H1 (cell line): ENCODE measurements around the gene NUS1. TPM values are rescaled to one million over a fixed set of nuclear protein-coding genes. Genes with fewer than 3 reads are reported as not detected.

Experiments used
- CTCF ChIA-PET: fragments of 300-600 bp; sonication (Branson Sonifier 250); formaldehyde crosslinking; loops from one replicate; lab custom pipeline; 2021; ENCODE audit not compliant: partially characterized antibody; lab: Charles Lee
- POLR2A ChIA-PET: fragments of 300-600 bp; sonication (Branson Sonifier 250); formaldehyde crosslinking; loops from one replicate; lab custom pipeline; 2021; ENCODE audit warnings: inconsistent platforms; ENCODE audit not compliant: partially characterized antibody; lab: Charles Lee
- DNase-seq, 2 experiments: peaks; one replicate each; pipeline versions ENCODE4 v3.0.0 to v3.0.0-alpha.2; 2010 to 2022; ENCODE audit warnings: low spot score in 2 of 2, low read depth in 1 of 2, mixed read lengths in 1 of 2
- FAIRE-seq: peaks from 2 replicates; lab custom pipeline; 2011; peaks lifted over from hg19 to GRCh38; lab: Jason Lieb, UNC
- H2AFZ ChIP-seq: 2 replicates; pipeline ENCODE4 v1.8.1; 2012; ENCODE audit warnings: low read length, inconsistent platforms
- H2AK5ac ChIP-seq: 2 replicates; pipeline ENCODE4 v1.6.1; 2013; ENCODE audit warnings: low read depth, low read length
- H2BK120ac ChIP-seq: replicated peaks from 2 replicates; pipeline ENCODE3; 2013; ENCODE audit warnings: low read depth, low read length, inconsistent platforms
- H2BK12ac ChIP-seq: 2 replicates; pipeline ENCODE4 v1.6.1; 2013; ENCODE audit warnings: low read depth, low read length
- H2BK15ac ChIP-seq: 2 replicates; pipeline ENCODE4 v1.6.1; 2013; ENCODE audit warnings: low read length
- H2BK20ac ChIP-seq: 2 replicates; pipeline ENCODE4 v1.6.1; 2013; ENCODE audit warnings: low read length
- H2BK5ac ChIP-seq: 2 replicates; pipeline ENCODE4 v1.6.1; 2013; ENCODE audit warnings: low read depth, low read length
- H3K14ac ChIP-seq: 2 replicates; pipeline ENCODE4 v1.6.1; 2013; ENCODE audit warnings: inconsistent platforms; ENCODE audit not compliant: insufficient read length
- H3K18ac ChIP-seq: 2 replicates; pipeline ENCODE4 v1.6.1; 2013; ENCODE audit warnings: low read length; ENCODE audit errors: extremely low read depth
- H3K23ac ChIP-seq: 2 replicates; pipeline ENCODE4 v1.6.1; 2013; ENCODE audit warnings: inconsistent platforms; ENCODE audit not compliant: insufficient read length
- H3K23me2 ChIP-seq: 2 replicates; pipeline ENCODE4 v1.6.1; 2013; ENCODE audit warnings: low read depth, low read length
- H3K27ac ChIP-seq: 2 replicates; pipeline ENCODE4 v1.6.1; 2011; ENCODE audit warnings: low read depth, low read length, inconsistent platforms
- H3K27me3 ChIP-seq, 4 experiments: replicated peaks in 1 of 4; 1 replicate in 1 of 4; 2 replicates in 3 of 4; pipeline versions ENCODE4 v1.6.1 to v1.8.1; 2011 to 2013; ENCODE audit warnings: low read length in 3 of 4, mild to moderate bottlenecking in 3 of 4, inconsistent platforms in 2 of 4, mixed read lengths in 2 of 4, moderate library complexity in 1 of 4; ENCODE audit not compliant: control insufficient read depth in 3 of 4, insufficient read depth in 3 of 4; ENCODE audit errors: extremely low read depth in 1 of 4
- H3K36me3 ChIP-seq, 4 experiments: 2 replicates each; pipeline versions ENCODE4 v1.6.1 to v1.8.1; 2011 to 2013; ENCODE audit warnings: mild to moderate bottlenecking in 4 of 4, low read length in 3 of 4, moderate library complexity in 2 of 4, control low read depth in 1 of 4, inconsistent platforms in 1 of 4; ENCODE audit not compliant: insufficient read depth in 4 of 4, control insufficient read depth in 2 of 4
- H3K4ac ChIP-seq: replicated peaks from 2 replicates; pipeline ENCODE3; 2013; ENCODE audit warnings: low read length, low read depth, mixed read lengths, inconsistent platforms; ENCODE audit not compliant: insufficient read length
- H3K4me1 ChIP-seq, 4 experiments: replicated peaks in 1 of 4; 1 replicate in 1 of 4; 2 replicates in 3 of 4; pipeline versions ENCODE4 v1.6.1 to v1.8.1; 2011 to 2013; ENCODE audit warnings: low read length in 3 of 4, inconsistent platforms in 2 of 4, mixed read lengths in 1 of 4; ENCODE audit not compliant: insufficient read depth in 4 of 4, control insufficient read depth in 3 of 4
- H3K4me2 ChIP-seq, 2 experiments: 2 replicates each; pipeline versions ENCODE4 v1.6.1 to v1.8.1; 2011 to 2013; ENCODE audit warnings: low read depth in 2 of 2, low read length in 2 of 2, control low read depth in 1 of 2, inconsistent platforms in 1 of 2, mild to moderate bottlenecking in 1 of 2; ENCODE audit not compliant: insufficient read depth in 1 of 2
- H3K4me3 ChIP-seq, 4 experiments: fragments of 200-600, 300-600 bp in 1 of 4; sonication (generic), shearing (Covaris generic), sonication (Bioruptor Twin) in 1 of 4; 2 replicates each; pipeline versions ENCODE4 v1.5.1 to v1.8.1; 2011 to 2016; ENCODE audit warnings: low read length in 4 of 4, low read depth in 3 of 4, control low read depth in 2 of 4, inconsistent platforms in 2 of 4, mild to moderate bottlenecking in 2 of 4, mixed read lengths in 1 of 4, moderate library complexity in 1 of 4; ENCODE audit not compliant: insufficient read depth in 2 of 4; ENCODE audit errors: extremely low read depth in 1 of 4
- H3K56ac ChIP-seq: replicated peaks from 2 replicates; pipeline ENCODE3; 2013; ENCODE audit warnings: low read depth, mild to moderate bottlenecking, mixed read lengths, low read length, inconsistent platforms; ENCODE audit not compliant: insufficient read length
- H3K79me1 ChIP-seq: 2 replicates; pipeline ENCODE4 v1.6.1; 2013; ENCODE audit warnings: low read depth, low read length, control low read depth
- H3K79me2 ChIP-seq, 2 experiments: 2 replicates each; pipeline versions ENCODE4 v1.6.1 to v1.8.1; 2012 to 2013; ENCODE audit warnings: low read length in 2 of 2, mild to moderate bottlenecking in 2 of 2, inconsistent platforms in 1 of 2; ENCODE audit not compliant: insufficient read depth in 2 of 2, control insufficient read depth in 1 of 2
- H3K9ac ChIP-seq, 4 experiments: replicated peaks in 1 of 4; 1 replicate in 1 of 4; 2 replicates in 3 of 4; pipeline versions ENCODE4 v1.6.1 to v1.8.1; 2011 to 2013; ENCODE audit warnings: low read depth in 3 of 4, low read length in 3 of 4, control low read depth in 2 of 4, mild to moderate bottlenecking in 2 of 4, moderate library complexity in 2 of 4, inconsistent platforms in 1 of 4; ENCODE audit errors: extremely low read depth in 1 of 4
- H3K9me3 ChIP-seq, 2 experiments: 2 replicates each; pipeline versions ENCODE4 v1.6.1 to v1.8.1; 2012 to 2013; ENCODE audit warnings: mild to moderate bottlenecking in 2 of 2, moderate library complexity in 2 of 2, control low read depth in 1 of 2, inconsistent platforms in 1 of 2, low read depth in 1 of 2, low read length in 1 of 2, mixed read lengths in 1 of 2; ENCODE audit not compliant: insufficient read depth in 2 of 2
- H4K20me1 ChIP-seq, 2 experiments: replicated peaks in 1 of 2; 2 replicates each; pipeline versions ENCODE3 to v1.8.1; 2011 to 2013; ENCODE audit warnings: inconsistent platforms in 2 of 2, low read length in 2 of 2, mild to moderate bottlenecking in 1 of 2; ENCODE audit not compliant: insufficient read depth in 2 of 2, control insufficient read depth in 1 of 2
- H4K5ac ChIP-seq: 2 replicates; pipeline ENCODE4 v1.6.1; 2013; ENCODE audit warnings: low read length, low read depth, mixed read lengths, inconsistent platforms; ENCODE audit not compliant: insufficient read length
- H4K8ac ChIP-seq: 2 replicates; pipeline ENCODE4 v1.8.0; 2013; ENCODE audit warnings: mild to moderate bottlenecking, moderate library complexity, low read length, inconsistent platforms; ENCODE audit not compliant: insufficient read depth; ENCODE audit errors: extremely low read depth
- H4K91ac ChIP-seq: replicated peaks from 2 replicates; pipeline ENCODE3; 2013; ENCODE audit warnings: low read length, mixed read lengths, inconsistent platforms; ENCODE audit not compliant: insufficient read length
- CBX8 ChIP-seq: fragments of 300-800, 300-1000 bp; sonication (generic); IDR thresholded peaks from 2 replicates; pipeline ENCODE4 v1.7.1; 2016; ENCODE audit warnings: low read depth, low read length, borderline replicate concordance
- CREB1 ChIP-seq: IDR thresholded peaks from 2 replicates; pipeline ENCODE4 v1.6.1; 2012; ENCODE audit warnings: inconsistent platforms
- EGR1 ChIP-seq: IDR thresholded peaks from 2 replicates; pipeline ENCODE4 v1.6.1; 2011; ENCODE audit warnings: low read depth, low read length, borderline replicate concordance
- EZH2 ChIP-seq: fragments of 200-600 bp; sonication (generic); IDR thresholded peaks from 2 replicates; pipeline ENCODE4 v1.7.1; 2012; ENCODE audit warnings: low read depth, mild to moderate bottlenecking, moderate library complexity, low read length, inconsistent platforms; ENCODE audit not compliant: severe bottlenecking
- HDAC6 ChIP-seq: IDR thresholded peaks from one replicate; pipeline ENCODE4 v1.7.1; 2012; ENCODE audit warnings: low read depth, mild to moderate bottlenecking, inconsistent platforms, low read length, moderate library complexity
- JUN ChIP-seq: IDR thresholded peaks from 2 replicates; pipeline ENCODE4 v1.6.1; 2011; ENCODE audit warnings: low read depth, mild to moderate bottlenecking, improper control_type of control experiment, low read length
- KDM5A ChIP-seq: fragments of 200-600 bp; IDR thresholded peaks from 2 replicates; pipeline ENCODE4 v1.7.1; 2012; ENCODE audit warnings: mild to moderate bottlenecking, low read length, inconsistent platforms, mixed read lengths
- POLR2AphosphoS5 ChIP-seq: IDR thresholded peaks from 2 replicates; pipeline ENCODE4 v1.6.1; 2011; ENCODE audit warnings: low read depth, low read length
- RFX5 ChIP-seq: IDR thresholded peaks from 2 replicates; pipeline ENCODE4 v1.6.1; 2011; ENCODE audit warnings: low read depth, low read length, improper control_type of control experiment, borderline replicate concordance
- SIN3A ChIP-seq, 2 experiments: IDR thresholded peaks in 1 of 2; conservative IDR thresholded peaks in 1 of 2; 2 replicates each; pipeline ENCODE4 v1.6.1; 2011 to 2012; ENCODE audit warnings: low read length in 2 of 2, improper control_type of control experiment in 1 of 2, low read depth in 1 of 2, mild to moderate bottlenecking in 1 of 2
- WGBS, 2 experiments: shearing (Covaris generic) in 1 of 2; methylation state at CpG; one replicate each; pipeline versions ENCODE4 v1.1.6 to v1.1.7; 2013 to 2015; ENCODE audit warnings: low lambda C conversion rate in 2 of 2, mixed read lengths in 2 of 2, inconsistent platforms in 1 of 2, low coverage in 1 of 2, missing lambda C conversion rate in 1 of 2; ENCODE audit not compliant: insufficient replicate concordance in 2 of 2, insufficient coverage in 1 of 2, insufficient read length in 1 of 2; ENCODE audit errors: extremely low coverage in 1 of 2, missing lambda C conversion rate in 1 of 2; 5-methylcytosine and 5-hydroxymethylcytosine counted together
- polyA plus RNA-seq, 7 experiments: library from polyadenylated mRNA; depleted of rRNA in 3 of 7; stranded (reverse) in 5 of 7; unstranded in 2 of 7; fragments of >200 nt in 5 of 7; fragments of 200-250 nt in 2 of 7; gene quantifications; 1 replicate in 5 of 7; 2 replicates in 1 of 7; 4 replicates in 1 of 7; pipeline versions ENCODE4 v1.2.1 to v1.2.3, GENCODE V29; 2011 to 2013; ENCODE audit warnings: missing spikeins in 2 of 7, mixed read lengths in 2 of 7
- total RNA-seq: library from RNA; stranded (reverse); fragmentation: NEBNext Ultra II Directional; extraction: Animal tissue kit (Norgen Biotek cat#: 25700); gene quantifications from 2 replicates; pipeline ENCODE4 v1.2.1, GENCODE V29; 2021

The NUS1 gene
- total and polyA plus RNA-seq, 2 of the 8 experiments (the other 6 are each of a cell fraction or from before 2014, with no cell fraction given), result 20.7 to 77.7 TPM

- no peak overlapping the region for H3K18ac ChIP-seq
- no peak overlapping the region for H3K23ac ChIP-seq
- H2BK5ac ChIP-seq, result no peak overlapping the region
- CTCF ChIA-PET, result no interaction called here
- H3K9me3 ChIP-seq, result no peaks in the 10 kb centered on the region
- H3K4me3 ChIP-seq, result no peak overlapping the region
- no peak overlapping the region for H2BK15ac ChIP-seq
- peaks cover 0 to 2% (median under 1%) of the 10 kb centered on the region in 4 experiments; a peak in 4 of 7 replicates for H3K4me1 ChIP-seq
- H3K56ac ChIP-seq, result no peak overlapping the region
- POLR2A ChIA-PET, result no interaction called here
- no peak overlapping the region for H4K5ac ChIP-seq
- peaks cover 4% of the 10 kb centered on the region; the same call in 1 of the 2 replicates for H3K23me2 ChIP-seq
- peaks cover 8 to 15% of the 10 kb centered on the region in 2 experiments for H4K20me1 ChIP-seq
- DNase-seq, result no peak
- no peaks in the 10 kb centered on the region for H3K27me3 ChIP-seq
- H3K79me1 ChIP-seq, result peaks cover 5% of the 10 kb centered on the region; the same call in 1 of the 2 replicates
- H2AK5ac ChIP-seq, result no peak overlapping the region
- H3K27ac ChIP-seq, result no peak overlapping the region
- peaks cover 0 to 3% (median 0%) of the 10 kb centered on the region in 4 experiments; a peak in 2 of 8 replicates for H3K36me3 ChIP-seq
- H2BK20ac ChIP-seq, result no peak overlapping the region
- H3K79me2 ChIP-seq, result peaks cover 41 to 98% of the 10 kb centered on the region in 2 experiments
- H3K14ac ChIP-seq, result no peak overlapping the region
- TF ChIP-seq RFX5 (no peak), POLR2AphosphoS5 (no peak), KDM5A (no peak), HDAC6 (no peak), JUN (no peak), CREB1 (no peak), EZH2 (no peak), EGR1 (no peak), CBX8 (no peak), SIN3A (conservative IDR thresholded peaks at IDR 0.05 in 1 of 2, IDR thresholded peaks at IDR 0.05 in 1 of 2; ENCODE audit: low read depth in 1 of 2, low read length in 2 of 2) (no peak)
- no peak overlapping the region for H2BK12ac ChIP-seq
- no peak overlapping the region for H3K4me2 ChIP-seq
- H2BK120ac ChIP-seq, result no peak overlapping the region
- H3K9ac ChIP-seq, result no peak overlapping the region
- H3K4ac ChIP-seq, result no peak overlapping the region
- 61% methylated on average over 3 of the region's 3 CpGs; no CpG with 5 or more reads in 1 of the 2 experiments for WGBS, 2 experiments
- no peak for FAIRE-seq
- no peak overlapping the region for H2AFZ ChIP-seq
- no peak overlapping the region for H4K91ac ChIP-seq
- H4K8ac ChIP-seq, result no peak overlapping the region
These were observed 6.0 kb downstream of the NUS1 start for GRCh38 chr6:117681162-117681741.
